ENCODE results near the gene ZNF200. TPM values are rescaled to one million over a fixed set of nuclear protein-coding genes. Genes with fewer than 3 reads are reported as not detected.

Gene ZNF200
- total and polyA plus RNA-seq, 2 of the 13 experiments (the other 11 are each of a cell fraction or from before 2014, with no cell fraction given): 3.5 to 16.5 TPM

- TF ChIP-seq HNF4G (IDR thresholded peaks at IDR 0.05; ENCODE audit: borderline replicate concordance, low read depth, low read length) (0 out of 2 replicates have a peak, but pooled peaks have one; percentile 13), HNF4G (CRISPR knock-in tag; IDR thresholded peaks at IDR 0.05; ENCODE audit: borderline replicate concordance, low read depth) (no peak; the same call in 1 of the 2 replicates), E2F1 (CRISPR knock-in tag; IDR thresholded peaks at IDR 0.05) (0 out of 2 replicates have a peak, but pooled peaks have one; percentile 38), ZFX (CRISPR knock-in tag; IDR thresholded peaks at IDR 0.05; ENCODE audit: low read depth) (peak; percentile 73), PRDM15 (CRISPR knock-in tag; IDR thresholded peaks at IDR 0.05) (peak; percentile 58; the same call in 1 of the 2 replicates), MIER3 (CRISPR knock-in tag; IDR thresholded peaks at IDR 0.05; ENCODE audit: borderline replicate concordance) (0 out of 2 replicates have a peak, but pooled peaks have one; percentile 66), E2F5 (CRISPR knock-in tag; conservative IDR thresholded peaks at IDR 0.05) (no peak), FOXA3 (CRISPR knock-in tag; IDR thresholded peaks at IDR 0.05) (peak; percentile 47; the same call in 1 of the 2 replicates), RBM22 (optimal IDR thresholded peaks at IDR 0.05; ENCODE audit: low read length) (peak; percentile 74), ISL2 (CRISPR knock-in tag; IDR thresholded peaks at IDR 0.05) (peak; percentile 73), ZBTB49 (CRISPR knock-in tag; IDR thresholded peaks at IDR 0.05; ENCODE audit: borderline replicate concordance) (no peak), IRF2 (CRISPR knock-in tag; IDR thresholded peaks at IDR 0.05) (peak; percentile 68; the same call in 1 of the 2 replicates), ZNF710 (CRISPR knock-in tag; IDR thresholded peaks at IDR 0.05; ENCODE audit: borderline replicate concordance) (0 out of 2 replicates have a peak, but pooled peaks have one; percentile 42), ZNF761 (CRISPR knock-in tag; conservative IDR thresholded peaks at IDR 0.05) (peak; percentile 20; the same call in 1 of the 2 replicates), RXRA (CRISPR knock-in tag; IDR thresholded peaks at IDR 0.05) (peak; percentile 40), THRA (CRISPR knock-in tag; IDR thresholded peaks at IDR 0.05; ENCODE audit: borderline replicate concordance) (no peak)
These were observed 52.1 kb downstream of the ZNF200 start (continued) for GRCh38 chr16:3182608-3183444.

Measured in HepG2 (cell line).